Activated effector memory CD4-positive, alpha-beta T cell treated with Interleukin-2 at 50 U/mL for 16 hours (primary cell): Measurements from ENCODE around the gene STARD13.

Experiments
- DNase-seq: peaks from one replicate; pipeline ENCODE4 v3.0.0-alpha.2; 2020

STARD13 gene

GRCh38 chr13:33285420-33286124 lies at the start of gene STARD13:
Gene STARD13 (minus strand): TSS chr13:33285755. CDS start chr13:33285638, 117 bp downstream.
- DNase-seq = no peak

GRCh38 chr13:33334831-33335230 lies 49.3 kb upstream of the STARD13 start:
- no peak for DNase-seq

GRCh38 chr13:33331962-33332361 lies 46.4 kb upstream of the STARD13 start:
- DNase-seq = no peak

- DNase-seq = no peak
Observed at GRCh38 chr13:33330483-33330882, 44.9 kb upstream of the STARD13 start.

GRCh38 chr13:33328701-33329100 lies 43.1 kb upstream of the STARD13 start:
- DNase-seq = no peak

GRCh38 chr13:33326723-33327122 lies 41.2 kb upstream of the STARD13 start:
- DNase-seq = no peak

- DNase-seq = no peak
Observed at GRCh38 chr13:33326246-33326645, 40.7 kb upstream of the STARD13 start.

- no peak for DNase-seq
Observed at GRCh38 chr13:33323801-33324510, 38.4 kb upstream of the STARD13 start.

GRCh38 chr13:33322965-33323668 lies 37.6 kb upstream of the STARD13 start:
- no peak for DNase-seq

- DNase-seq = no peak
Observed at GRCh38 chr13:33322543-33322809, 36.9 kb upstream of the STARD13 start.

- DNase-seq = no peak
Observed at GRCh38 chr13:33321686-33322542, 36.4 kb upstream of the STARD13 start.

- no peak for DNase-seq
Observed at GRCh38 chr13:33319859-33320258, 34.3 kb upstream of the STARD13 start.

- DNase-seq = no peak
Observed at GRCh38 chr13:33318744-33319143, 33.2 kb upstream of the STARD13 start.

GRCh38 chr13:33318037-33318436 lies 32.5 kb upstream of the STARD13 start:
- DNase-seq = no peak

GRCh38 chr13:33316890-33317289 lies 31.3 kb upstream of the STARD13 start:
- DNase-seq = no peak

GRCh38 chr13:33313504-33313903 lies 27.9 kb upstream of the STARD13 start:
- no peak for DNase-seq

- no peak for DNase-seq
Observed at GRCh38 chr13:33312861-33313212, 27.3 kb upstream of the STARD13 start.

GRCh38 chr13:33312150-33312860 lies 26.8 kb upstream of the STARD13 start:
- no peak for DNase-seq

- DNase-seq = no peak
Observed at GRCh38 chr13:33311040-33311439, 25.5 kb upstream of the STARD13 start.

- no peak for DNase-seq
Observed at GRCh38 chr13:33310245-33311038, 24.9 kb upstream of the STARD13 start.

GRCh38 chr13:33308863-33309262 lies 23.3 kb upstream of the STARD13 start:
- DNase-seq = no peak

GRCh38 chr13:33307843-33308242 lies 22.3 kb upstream of the STARD13 start:
- no peak for DNase-seq
